LHCN-M2 (cell line): ENCODE data around the gene RSPO4. TPM values are rescaled to one million over a fixed set of nuclear protein-coding genes. Genes with fewer than 3 reads are reported as not detected.

Experiments
- DNase-seq: peaks from one replicate; pipeline ENCODE4 v3.0.0-alpha.2; 2012; ENCODE audit warnings: low read depth
- total RNA-seq: library from RNA; depleted of rRNA; stranded (reverse); fragments of >200 nt; gene quantifications from 2 replicates; pipeline ENCODE4 v1.2.3, GENCODE V29; 2014

RSPO4 gene
- total RNA-seq, 1 experiment from 2014 or later: not detected

DNA sequence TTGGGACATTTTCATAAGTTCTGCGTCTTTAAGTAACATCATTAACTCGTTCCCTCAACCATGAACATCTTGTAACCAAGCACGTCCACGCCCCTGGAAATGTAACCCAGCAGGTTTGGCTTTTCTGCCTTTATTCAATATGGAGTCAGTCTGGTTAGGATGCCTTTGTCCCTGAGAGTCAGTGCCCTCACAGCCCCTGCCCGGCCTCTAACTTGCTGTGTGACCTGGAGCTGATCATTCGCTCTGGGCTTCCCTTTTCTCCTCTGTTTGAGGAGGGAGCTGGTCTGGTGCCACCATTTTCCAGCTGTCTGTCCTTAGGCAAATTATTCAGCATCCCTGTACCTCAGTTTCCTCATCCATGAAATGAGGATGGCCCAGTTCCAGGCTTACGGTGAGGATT is 59.5 kb downstream of the RSPO4 start:
- no peak for DNase-seq

DNA sequence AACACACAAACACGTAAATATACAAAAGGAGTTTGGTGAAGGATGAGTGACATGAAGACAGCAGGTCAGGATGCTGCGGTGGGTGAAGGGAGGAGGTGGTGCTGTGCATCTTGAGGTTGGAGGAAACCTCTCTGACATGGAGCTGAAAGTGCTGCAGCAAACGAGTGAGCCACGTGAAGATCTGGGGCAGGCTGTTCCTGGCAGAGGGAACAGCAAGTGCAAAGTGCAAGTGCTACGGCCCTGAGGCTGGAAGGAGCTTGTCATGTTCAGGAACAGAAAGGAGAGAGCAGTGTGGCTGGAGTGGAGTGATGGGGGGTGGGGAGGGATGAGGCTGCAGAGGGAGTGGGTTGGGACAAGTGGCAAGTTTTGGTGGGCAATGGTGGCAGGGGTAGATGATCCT is 61.2 kb downstream of the RSPO4 start:
- no peak for DNase-seq

DNA sequence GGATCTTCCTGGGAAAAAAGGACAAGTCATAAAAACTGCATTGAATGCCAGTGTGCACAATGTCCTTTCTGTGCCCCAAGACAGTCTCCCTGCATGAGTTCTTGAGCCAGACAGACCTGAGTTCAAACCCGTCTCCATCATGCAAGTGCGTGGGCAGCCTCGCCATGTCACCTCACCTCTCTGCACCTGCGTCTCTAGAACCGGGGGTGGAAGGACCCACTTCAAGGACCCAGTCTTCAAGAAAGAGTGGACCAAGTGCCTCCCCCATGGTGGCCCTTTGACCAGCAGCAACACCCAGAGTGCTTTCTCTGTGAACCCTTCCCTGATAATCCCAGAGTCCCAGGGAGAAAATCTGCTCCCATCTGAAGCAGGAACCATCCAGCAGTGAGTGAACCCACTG is 62.5 kb downstream of the RSPO4 start:
- DNase-seq: no peak

DNA sequence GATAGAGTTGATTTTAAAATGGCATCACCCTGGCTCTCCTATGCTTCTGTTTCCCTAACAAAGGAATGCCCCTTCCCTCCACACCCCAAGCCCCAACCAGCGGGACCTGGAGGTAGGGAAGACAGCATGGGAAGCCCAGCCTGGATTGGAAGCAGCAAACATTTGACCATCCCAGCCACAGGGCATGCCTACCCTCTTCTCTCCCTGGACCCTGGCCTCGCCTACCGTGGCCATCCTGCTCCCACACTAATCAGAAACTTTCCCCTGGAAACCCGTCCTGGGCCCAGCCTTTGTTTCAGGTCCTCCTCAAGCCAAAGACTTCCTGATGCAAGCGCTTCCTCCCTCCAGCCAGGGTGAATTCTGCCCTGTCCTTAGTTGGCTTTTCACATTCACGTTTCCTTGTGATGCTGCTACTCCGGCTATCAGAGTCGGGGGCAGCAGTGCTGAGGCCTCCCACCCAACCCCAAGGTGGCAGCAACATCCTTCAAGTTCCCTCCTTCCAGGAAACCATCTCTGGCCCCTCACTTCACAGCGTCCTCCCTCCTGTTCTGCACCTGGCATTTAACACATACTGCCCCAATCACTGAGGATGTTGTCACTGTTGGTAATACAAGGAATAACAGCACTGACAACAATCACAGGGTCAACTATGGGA is 67.8 kb downstream of the RSPO4 start:
- DNase-seq: no peak

DNA sequence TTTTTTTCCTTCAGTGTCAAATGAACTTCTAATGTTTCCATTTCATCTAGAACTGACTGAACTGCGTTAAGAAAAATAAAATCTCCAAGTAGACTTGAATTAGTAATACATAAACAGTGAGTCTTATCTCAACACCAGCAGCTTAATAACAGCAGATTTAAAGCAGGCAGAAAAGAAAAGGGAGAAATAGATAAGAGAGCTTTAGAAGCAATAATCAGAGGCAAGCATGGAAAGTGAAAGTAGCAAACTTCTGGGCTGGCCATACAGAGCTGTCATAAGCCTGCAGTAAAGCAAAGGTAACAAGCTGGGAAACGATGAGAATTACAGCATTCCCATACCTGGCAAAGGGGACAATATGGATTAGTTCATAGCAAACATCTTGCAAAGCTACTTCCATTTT is 69.1 kb downstream of the RSPO4 start:
- DNase-seq: no peak

DNA sequence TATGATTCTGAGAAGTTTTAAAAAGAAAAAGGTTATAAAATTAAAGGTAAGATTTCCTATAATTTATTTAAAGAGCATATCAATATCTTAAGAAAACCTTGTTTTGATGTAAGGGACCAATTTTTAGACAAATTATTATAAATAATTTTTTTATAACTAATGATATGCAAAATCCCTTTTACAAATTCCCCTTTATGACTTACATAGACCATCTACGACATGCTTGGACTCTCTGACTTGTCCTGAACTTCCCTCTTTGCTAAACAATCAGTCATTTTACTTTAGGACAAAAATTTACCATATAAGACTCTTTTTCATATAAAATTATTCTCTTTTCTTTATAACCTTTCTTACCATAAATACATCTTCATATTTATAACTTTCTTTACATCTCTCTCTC is 70.7 kb downstream of the RSPO4 start:
- peak; percentile 34 for DNase-seq

DNA sequence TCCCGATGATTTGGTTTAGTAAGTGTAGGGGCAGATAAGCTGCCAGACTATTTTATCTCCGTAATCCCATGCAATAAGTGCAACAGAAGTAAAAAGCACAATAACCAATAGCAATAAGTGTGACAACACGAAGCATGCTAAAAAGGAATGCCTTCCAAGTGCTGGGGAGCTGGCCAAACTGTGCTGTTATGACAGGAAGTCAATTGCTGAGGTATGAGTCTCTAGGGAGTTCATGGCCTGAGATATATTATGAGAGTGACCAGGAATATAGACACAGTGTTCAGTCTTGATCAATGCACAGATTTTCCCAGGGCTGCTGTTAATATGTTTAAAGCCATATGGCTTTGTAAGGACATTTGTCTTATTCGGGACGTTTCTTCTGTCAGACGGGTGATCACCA is 75.4 kb downstream of the RSPO4 start:
- no peak for DNase-seq

DNA sequence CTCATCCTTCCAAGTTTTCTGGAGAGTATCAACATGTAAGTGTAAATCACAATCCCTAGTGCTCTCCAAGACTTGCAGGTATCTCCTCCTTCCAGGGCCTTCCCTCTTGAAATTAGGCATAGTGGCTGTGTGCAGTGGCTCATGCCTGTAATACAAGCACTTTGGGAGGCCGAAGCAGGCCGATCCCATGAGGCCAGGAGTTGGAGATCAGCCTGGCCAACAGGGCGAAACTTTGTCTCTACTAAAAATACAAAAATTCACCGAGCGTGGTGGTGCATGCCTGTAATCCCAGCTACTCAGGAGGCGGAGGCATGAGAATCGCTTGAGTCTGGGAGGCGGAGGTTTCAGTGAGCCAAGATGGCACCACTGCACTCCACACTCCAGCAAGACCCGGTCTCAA is 76.6 kb downstream of the RSPO4 start:
- DNase-seq: no peak

DNA sequence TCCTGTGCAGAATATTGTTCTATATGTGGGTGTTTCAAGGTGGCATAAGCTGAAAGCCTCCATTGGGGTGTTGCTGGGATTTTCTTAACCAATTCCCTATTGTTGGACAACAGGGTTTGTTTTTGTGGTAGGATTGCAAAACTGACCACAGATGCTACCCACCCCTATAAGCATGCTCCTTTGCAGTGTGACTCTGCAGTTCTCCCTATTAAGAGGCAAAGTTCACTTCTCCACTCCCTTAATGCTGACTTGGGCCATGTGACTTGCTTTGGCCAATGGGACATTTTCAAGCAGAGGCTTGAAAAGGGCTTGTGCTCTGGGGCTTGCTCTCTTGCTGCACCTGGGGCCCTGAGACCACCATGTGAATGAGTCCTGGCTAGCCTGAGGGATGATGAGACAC is 77.5 kb downstream of the RSPO4 start:
- DNase-seq: no peak

DNA sequence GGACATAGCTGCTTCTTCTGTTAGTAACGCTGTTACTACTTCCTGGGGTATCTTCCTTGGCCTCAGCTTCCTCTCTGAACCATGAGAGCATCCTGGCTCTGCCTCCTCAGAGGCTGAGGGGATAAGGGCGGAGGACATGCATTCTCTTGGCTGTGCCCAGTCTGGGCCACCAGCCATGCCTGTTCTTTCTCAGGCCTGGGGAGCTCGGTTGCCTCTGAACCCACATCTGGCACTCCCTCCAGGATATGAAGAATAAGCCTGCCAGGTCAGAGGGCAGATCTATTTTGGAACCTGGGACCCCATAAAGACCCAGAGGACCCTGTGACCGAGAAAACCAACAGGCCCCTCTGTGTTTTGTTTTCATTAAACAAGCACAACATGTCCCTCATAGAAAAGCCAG is 79.3 kb downstream of the RSPO4 start:
- DNase-seq: no peak

DNA sequence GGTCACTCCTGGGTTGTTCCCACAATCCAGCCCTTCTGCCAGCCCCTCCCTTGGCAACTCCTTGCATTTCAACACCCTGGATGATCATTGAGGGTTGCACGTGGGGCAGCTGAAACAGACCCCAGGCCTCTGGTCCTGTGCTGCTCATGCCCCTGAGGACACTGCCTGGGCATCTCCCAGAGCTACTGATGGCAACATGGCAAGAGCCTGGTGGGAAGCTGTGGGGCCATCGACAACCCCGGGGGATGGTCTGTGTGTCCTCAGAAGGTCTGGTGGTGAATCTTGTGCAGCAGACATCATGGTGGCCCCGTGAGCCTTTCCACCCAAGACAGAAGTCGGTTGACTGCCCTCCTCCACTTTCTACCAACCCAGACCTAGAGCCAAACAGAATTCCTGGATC is 81.0 kb downstream of the RSPO4 start:
- no peak for DNase-seq

DNA sequence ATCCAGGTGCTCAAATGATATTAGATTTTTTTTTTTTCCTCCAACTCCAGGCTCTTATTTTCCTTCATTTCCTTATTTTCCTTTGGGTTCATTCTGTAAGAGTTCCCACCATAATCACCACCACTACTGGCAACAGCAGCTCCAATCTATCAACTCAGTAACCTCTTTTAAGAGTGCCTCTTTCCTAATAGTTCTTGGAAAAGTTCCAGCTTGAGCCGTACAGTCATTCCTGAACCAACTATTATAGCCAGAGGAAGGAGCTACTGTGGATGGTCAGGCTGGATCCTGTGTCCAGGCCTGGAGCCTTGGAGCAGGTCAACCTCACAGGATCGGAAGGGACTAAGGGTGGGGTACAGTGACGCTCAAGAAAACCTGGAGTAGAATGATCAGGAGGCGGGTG is 81.8 kb downstream of the RSPO4 start:
- peak; percentile 14 for DNase-seq

DNA sequence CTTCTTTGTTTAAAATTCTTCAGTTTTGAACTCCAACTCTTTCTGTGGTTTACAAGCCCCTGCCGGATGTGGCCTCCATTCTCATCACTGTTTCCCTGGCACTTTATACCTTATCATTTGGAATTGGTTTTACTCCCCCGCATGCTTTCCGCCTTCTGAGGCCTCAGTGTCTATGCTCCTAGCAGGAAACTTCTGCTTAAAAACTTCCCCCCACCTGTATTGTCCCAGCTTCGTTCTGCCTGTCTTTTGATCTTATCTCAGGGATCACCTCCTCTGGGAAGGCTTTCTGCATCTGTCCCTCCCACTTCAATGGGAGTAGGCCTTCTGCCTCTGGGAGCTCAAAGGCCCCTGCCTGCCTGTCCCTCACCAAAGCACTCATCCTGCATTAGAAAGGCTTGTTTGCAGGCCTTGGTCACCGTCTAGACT is 82.6 kb downstream of the RSPO4 start:
- DNase-seq: no peak

DNA sequence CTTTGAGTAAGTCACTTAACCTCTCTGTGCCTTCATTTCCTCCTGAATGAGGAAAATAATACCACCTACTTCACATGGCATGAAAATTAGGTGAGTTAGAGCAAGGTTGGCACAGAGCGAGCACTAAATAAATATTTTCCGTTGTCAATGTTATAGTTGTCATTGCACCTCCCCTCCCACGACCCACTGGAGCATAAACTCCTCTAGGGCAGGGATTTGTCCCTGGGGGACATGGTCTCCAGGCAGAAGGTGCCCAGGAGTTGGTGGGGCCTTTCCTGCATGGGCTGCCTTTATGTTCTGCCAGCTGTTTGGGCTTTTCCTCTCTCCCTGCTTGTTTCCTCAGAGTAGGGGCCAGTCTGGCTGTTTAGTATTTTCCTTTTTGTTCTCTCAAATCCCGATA is 84.7 kb downstream of the RSPO4 start:
- DNase-seq: no peak

DNA sequence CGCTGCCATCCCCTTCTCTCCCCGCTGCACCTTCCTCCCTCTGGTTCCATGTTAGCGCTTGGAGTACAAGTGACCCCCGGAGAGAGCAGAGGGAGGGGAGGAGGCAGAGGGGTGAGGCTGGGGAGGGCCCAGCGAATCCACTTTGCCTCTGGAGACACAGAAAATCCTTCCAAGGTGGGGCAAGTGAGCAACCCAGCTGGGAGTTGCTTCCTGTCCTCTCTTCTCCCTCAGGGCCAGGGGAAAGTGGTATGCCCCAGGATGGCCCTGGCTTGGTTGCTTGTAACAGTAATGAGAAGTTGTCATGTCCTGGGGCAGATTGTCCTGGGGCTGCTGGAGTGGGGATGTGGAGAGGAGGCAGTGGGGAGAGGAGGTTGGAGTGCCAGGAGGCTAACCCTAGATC is 85.3 kb downstream of the RSPO4 start:
- no peak for DNase-seq

DNA sequence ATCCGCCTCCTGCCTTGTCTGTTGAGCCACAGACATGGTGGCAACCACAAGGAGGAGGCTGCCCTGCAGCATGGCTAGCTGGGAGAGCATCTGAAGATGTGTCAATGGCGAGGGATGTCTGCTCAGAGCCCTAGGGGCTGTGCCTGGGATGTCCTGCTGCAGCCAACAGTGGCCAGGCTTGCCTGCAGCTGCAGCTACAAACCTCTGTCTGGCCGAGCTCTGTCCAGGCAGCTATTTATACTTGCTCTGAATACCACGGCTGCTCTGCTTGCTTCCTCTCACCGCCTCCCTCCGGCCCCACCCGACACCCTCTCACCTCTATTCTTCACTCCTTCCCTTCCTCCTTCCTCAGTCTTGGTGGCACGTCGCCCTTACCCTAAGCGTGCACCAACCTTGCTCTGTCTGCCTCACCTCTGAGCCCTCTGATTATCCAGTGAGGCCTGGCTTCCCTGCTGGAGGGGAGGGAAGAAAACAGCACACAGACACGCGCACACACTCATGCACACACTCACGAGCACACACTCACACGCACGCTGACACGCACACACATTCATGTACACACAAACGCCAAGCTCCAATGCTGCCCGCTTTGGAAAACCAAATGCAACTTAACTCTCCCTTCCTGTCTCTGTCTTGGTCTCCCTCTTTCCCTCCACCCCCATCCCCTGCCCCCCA is 85.8 kb downstream of the RSPO4 start, which contains the start of gene ANGPT4:
TSS of gene ANGPT4 (minus strand) at position 210 of the 675 bp plus-strand sequence. CDS start at position 90, 120 bp downstream.
- no peak for DNase-seq

DNA sequence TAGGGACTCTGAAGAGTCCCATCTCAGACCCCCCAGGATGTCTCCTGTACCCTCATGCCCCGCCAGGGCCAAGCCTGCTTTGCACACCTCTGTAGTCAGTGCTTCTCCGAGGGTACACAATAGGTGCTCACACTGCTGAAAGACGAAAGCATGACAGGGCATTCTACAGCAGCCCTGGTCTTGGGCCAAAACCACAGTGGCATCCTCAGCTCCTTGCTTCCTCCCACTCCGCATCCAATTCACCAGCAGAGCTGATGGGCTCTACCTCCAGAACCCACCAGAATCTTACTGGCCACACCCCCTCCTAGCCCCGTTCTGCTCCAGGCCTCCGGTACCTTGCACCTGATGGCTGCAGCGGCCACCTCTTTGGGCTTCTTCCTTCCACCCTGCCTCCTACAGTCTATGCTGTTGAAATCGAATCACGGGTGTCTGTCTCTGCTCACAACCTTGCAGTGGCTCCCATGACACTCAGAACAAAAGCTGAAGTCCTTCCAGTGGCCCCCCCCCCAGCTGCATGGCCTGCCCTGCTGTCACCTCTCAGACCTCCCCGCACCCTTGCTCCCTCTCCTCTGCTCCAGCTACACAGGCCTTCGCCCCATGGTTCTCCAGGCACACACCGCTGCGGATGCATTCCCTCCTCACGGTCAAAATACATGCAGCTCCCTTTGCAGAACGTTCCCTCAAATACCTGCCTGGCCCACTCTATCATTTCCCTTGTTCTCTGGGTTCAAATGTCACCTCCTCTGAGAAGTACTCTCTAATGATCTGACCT is 87.2 kb downstream of the RSPO4 start:
- no peak for DNase-seq

DNA sequence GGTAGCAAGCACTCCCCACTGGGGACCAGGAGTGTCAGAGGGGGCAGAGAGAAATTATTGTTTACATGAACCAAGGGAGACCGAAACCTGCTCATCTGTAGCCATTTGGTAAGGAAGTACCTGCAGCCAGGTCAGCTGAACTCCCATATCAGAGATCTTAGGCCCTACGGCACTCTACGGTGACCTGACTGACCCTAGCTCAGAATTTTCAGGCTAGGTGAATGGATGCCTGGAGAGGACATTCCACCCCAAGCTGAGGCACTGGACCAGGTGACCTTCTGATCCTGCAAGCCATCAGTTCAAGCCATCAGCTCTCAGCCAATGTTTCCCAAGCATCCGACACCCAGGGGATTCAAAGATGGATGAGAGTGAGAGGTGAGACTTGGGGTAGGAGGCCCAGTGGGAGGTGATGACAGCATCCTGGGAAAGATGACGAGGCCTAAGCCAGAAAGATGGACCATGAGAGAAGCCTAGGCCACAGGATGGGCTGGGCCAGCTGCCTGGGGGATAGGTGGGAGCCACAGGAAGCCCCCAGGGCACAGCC is 88.7 kb downstream of the RSPO4 start:
- no peak for DNase-seq

DNA sequence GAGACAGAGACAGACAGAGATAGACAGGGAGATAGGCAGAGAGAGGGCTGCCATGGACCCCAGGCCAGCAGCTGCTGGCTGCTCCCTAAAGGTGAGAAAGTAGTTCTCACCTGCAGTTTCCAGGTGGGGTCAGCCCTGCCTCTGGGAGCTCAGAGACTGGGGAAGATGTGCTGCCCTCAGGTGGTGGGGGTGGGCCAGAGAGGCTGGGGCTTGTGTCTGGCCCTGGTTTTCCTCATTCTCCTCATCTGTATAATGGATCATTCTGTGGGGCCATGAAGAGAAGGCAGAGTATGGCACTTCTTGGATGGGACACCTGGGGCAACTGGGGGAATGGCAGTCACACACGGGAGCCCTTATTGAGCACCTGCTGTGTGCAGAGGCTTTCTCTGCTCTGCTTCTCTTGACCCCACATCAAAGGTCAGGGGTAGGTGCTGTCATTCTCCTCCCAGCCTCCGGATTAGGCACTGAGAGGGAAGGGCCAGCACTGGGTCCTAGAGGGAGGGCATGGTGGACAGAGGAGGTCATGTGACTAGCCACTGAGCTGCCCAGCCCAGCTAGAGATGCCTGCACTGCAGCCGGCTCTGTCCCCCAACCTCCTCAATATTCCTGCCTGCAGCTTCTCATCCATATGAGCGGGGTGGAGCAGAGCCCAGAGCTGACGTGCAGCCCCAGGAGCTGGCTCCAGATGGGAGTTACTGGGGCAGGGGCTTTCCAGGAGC is 90.1 kb downstream of the RSPO4 start:
- no peak for DNase-seq

DNA sequence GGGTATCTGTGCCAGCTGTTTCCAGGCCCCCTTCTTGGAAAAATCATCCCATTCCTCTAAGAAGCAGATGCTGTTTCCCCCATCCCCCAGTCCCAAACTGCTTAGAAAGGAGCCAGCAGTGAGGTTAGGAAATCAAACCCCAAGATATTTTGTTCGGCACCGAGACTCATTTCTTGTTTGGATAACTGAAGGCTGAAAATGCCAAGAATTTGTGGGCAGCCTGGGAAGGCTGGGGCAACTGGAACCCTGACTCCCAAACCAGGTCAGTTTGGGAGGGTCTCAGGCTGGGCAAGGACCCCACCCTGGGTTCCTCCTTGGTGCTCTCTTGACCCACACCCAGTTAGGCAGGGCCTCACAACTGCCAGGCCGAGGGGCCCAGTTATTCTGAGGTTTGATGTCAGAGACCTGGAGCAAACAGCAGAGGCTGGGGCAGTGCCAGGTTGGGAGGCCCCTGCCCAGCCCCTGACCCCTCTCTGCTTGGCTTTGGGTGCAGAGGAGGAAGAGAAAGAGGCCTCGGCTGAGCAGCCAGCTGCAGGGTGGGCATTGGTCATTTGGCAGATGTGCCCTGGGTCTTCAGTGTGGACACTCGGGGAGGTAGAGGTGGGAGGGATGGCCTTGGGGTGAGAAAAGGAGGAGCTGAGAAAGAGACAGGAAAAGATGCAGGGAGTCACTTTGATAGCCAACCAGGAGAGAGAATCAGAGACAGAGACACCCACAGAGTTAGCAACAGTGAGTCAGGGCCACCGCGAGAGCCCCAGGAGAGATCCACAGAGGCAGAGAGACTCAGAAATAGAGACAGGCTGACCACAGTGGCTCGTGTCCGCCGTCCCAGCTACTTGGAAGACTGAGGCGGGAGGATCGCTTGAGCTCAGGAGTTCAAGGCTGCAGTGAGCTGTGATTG is 91.0 kb downstream of the RSPO4 start:
- peak; percentile 56 for DNase-seq
